HFFc6 (cell line): Measurements from ENCODE around the gene KCTD13. TPM values are rescaled to one million over a fixed set of nuclear protein-coding genes. Genes with fewer than 3 reads are reported as not detected.

Experiments
- DNase-seq: peaks from one replicate; pipeline ENCODE4 v3.0.0-alpha.2; 2018
- H3K27ac Mint-ChIP-seq: 2 replicates; pipeline ENCODE4 v1.8.0; 2020; ENCODE audit warnings: mild to moderate bottlenecking, mixed read lengths
- H3K27me3 Mint-ChIP-seq: 2 replicates; pipeline ENCODE4 v1.8.0; 2021; ENCODE audit warnings: mild to moderate bottlenecking, moderate library complexity, mixed read lengths; ENCODE audit not compliant: insufficient read depth
- H3K36me3 Mint-ChIP-seq: 2 replicates; pipeline ENCODE4 v1.8.0; 2021; ENCODE audit warnings: low read depth, mixed read lengths
- H3K4me1 Mint-ChIP-seq: 2 replicates; pipeline ENCODE4 v1.8.0; 2020; ENCODE audit warnings: low read depth, mixed read lengths
- H3K4me3 Mint-ChIP-seq: 2 replicates; pipeline ENCODE4 v1.8.0; 2020; ENCODE audit warnings: mild to moderate bottlenecking, moderate library complexity, mixed read lengths
- H3K9me3 Mint-ChIP-seq: 2 replicates; pipeline ENCODE4 v1.8.0; 2020; ENCODE audit warnings: mild to moderate bottlenecking, mixed read lengths
- total RNA-seq, 6 experiments: library from RNA; stranded (reverse); fragmentation: NEBNext Ultra II Directional; extraction: Animal tissue kit (Norgen Biotek cat#: 25700); gene quantifications; 2 replicates in 1 of 6; 3 replicates in 5 of 6; pipeline ENCODE4 v1.2.3, GENCODE V29; 2021
- TF ChIP-seq, protein P1 (sequence below): fragments of 200-600 bp; sonication (generic); IDR thresholded peaks from 2 replicates; pipeline ENCODE4 v1.5.0; 2021; ENCODE audit warnings: antibody characterized with exemption, mild to moderate bottlenecking

Gene KCTD13
- total RNA-seq, 6 experiments from 2014 or later: 13.9 to 17.0 (median 16.1) TPM

DNA sequence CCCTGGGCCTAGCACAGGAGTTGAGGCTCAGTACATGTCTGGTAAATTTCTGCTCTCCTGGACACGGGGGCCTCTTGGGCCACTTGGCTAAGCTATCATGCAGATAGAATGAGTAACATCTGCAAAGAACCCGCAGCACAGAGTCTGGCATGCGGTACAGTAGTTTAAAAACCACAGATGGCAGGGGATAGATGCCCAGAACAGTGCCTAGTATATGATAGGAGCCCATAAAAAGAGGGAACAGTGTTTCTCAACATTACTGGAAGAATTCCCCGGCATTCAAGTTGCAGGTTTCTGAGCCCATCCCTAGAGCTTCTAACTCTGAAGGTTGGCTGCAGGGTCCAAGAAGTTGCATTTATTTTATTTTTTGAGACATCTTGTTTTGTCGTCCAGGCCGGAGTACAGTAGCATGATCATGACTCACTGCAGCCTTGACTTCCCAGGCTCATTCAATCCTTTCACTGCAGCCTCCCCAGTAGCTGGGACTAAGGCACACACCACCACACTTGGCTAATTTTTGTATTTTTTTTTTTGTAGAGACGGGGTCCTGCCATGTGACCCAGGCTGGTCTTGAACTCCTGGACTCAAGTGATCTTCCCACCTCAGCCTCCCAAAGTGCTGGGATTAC is 68.8 kb downstream of the KCTD13 start:
- peak overlapping the region; percentile 13 for H3K4me3 Mint-ChIP-seq
- H3K36me3 Mint-ChIP-seq: peaks cover 17% of the 10 kb centered on the region
- peak; percentile 78 for DNase-seq
- H3K4me1 Mint-ChIP-seq: peaks cover 36% of the 10 kb centered on the region
- H3K27ac Mint-ChIP-seq: peak overlapping the region; percentile 80
- peaks cover 5% of the 10 kb centered on the region for H3K27me3 Mint-ChIP-seq
- TF ChIP-seq, protein P1, sequence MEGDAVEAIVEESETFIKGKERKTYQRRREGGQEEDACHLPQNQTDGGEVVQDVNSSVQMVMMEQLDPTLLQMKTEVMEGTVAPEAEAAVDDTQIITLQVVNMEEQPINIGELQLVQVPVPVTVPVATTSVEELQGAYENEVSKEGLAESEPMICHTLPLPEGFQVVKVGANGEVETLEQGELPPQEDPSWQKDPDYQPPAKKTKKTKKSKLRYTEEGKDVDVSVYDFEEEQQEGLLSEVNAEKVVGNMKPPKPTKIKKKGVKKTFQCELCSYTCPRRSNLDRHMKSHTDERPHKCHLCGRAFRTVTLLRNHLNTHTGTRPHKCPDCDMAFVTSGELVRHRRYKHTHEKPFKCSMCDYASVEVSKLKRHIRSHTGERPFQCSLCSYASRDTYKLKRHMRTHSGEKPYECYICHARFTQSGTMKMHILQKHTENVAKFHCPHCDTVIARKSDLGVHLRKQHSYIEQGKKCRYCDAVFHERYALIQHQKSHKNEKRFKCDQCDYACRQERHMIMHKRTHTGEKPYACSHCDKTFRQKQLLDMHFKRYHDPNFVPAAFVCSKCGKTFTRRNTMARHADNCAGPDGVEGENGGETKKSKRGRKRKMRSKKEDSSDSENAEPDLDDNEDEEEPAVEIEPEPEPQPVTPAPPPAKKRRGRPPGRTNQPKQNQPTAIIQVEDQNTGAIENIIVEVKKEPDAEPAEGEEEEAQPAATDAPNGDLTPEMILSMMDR: no peak
- no peaks in the 10 kb centered on the region for H3K9me3 Mint-ChIP-seq

Other genes starting within 250 kb of the KCTD13 start
- 10 to 100 TPM in 3 of 6 experiments, 1 to 10 TPM in 3; 3.0 to 12.4 (median 10.3) TPM for gene QPRT, start 247.0 kb downstream of the KCTD13 start, total RNA-seq
- not detected for gene C16orf54, start 180.2 kb downstream of the KCTD13 start, total RNA-seq
- gene ZG16, start 148.0 kb downstream of the KCTD13 start, total RNA-seq: not detected
- 10 to 100 TPM; 26.4 to 50.3 (median 48.9) TPM for gene KIF22, start 135.5 kb downstream of the KCTD13 start, total RNA-seq
- gene MAZ, start 119.7 kb downstream of the KCTD13 start, total RNA-seq: 100 to 1,000 TPM; 148 to 178 (median 165) TPM
- 1 to 10 TPM; 2.9 to 4.3 (median 3.6) TPM for gene PRRT2, start 114.0 kb downstream of the KCTD13 start, total RNA-seq
- 10 to 100 TPM; 12.9 to 19.2 (median 17.7) TPM for gene PAGR1, start 110.1 kb downstream of the KCTD13 start, total RNA-seq
- gene MVP, start 105.8 kb downstream of the KCTD13 start, total RNA-seq: 100 to 1,000 TPM; 234 to 296 (median 268) TPM
- 100 to 1,000 TPM in 3 of 6 experiments, 10 to 100 TPM in 3; 82.6 to 115 (median 94.7) TPM for gene CDIPT, start 63.0 kb downstream of the KCTD13 start, total RNA-seq
- gene SEZ6L2, start 26.7 kb downstream of the KCTD13 start, total RNA-seq: 1 to 10 TPM; 1.5 to 4.5 (median 3.9) TPM
- gene ASPHD1, start 25.7 kb downstream of the KCTD13 start, total RNA-seq: 10 to 100 TPM in 4 of 6 experiments, 1 to 10 TPM in 2; 5.1 to 15.9 (median 14.1) TPM
- 100 to 1,000 TPM; 105 to 122 (median 110) TPM for gene TMEM219, start 35.9 kb upstream of the KCTD13 start, total RNA-seq
- 10 to 100 TPM; 50.4 to 56.9 (median 53.0) TPM for gene TAOK2, start 47.6 kb upstream of the KCTD13 start, total RNA-seq
- gene HIRIP3, start 69.4 kb upstream of the KCTD13 start, total RNA-seq: 10 to 100 TPM in 5 of 6 experiments, 1 to 10 TPM in 1; 9.8 to 14.4 (median 13.4) TPM
- gene INO80E, start 70.0 kb upstream of the KCTD13 start, total RNA-seq: 10 to 100 TPM; 61.0 to 77.4 (median 73.8) TPM
- gene DOC2A, start 84.8 kb upstream of the KCTD13 start, total RNA-seq: under 1 TPM in 2 of 6 experiments, not detected in 4; 0.19 to 0.30 TPM
- not detected for gene C16orf92, start 97.0 kb upstream of the KCTD13 start, total RNA-seq
- under 1 TPM in 4 of 6 experiments, not detected in 2; 0.28 to 0.39 (median 0.33) TPM for gene TLCD3B, start 105.0 kb upstream of the KCTD13 start, total RNA-seq
- gene ALDOA, start 139.5 kb upstream of the KCTD13 start, total RNA-seq: 1,000 to 10,000 TPM; 1,621 to 1,937 (median 1,752) TPM
- 100 to 1,000 TPM; 111 to 135 (median 123) TPM for gene PPP4C, start 149.8 kb upstream of the KCTD13 start, total RNA-seq
- under 1 TPM; 0.16 to 0.33 (median 0.26) TPM for gene TBX6, start 165.7 kb upstream of the KCTD13 start, total RNA-seq
- 10 to 100 TPM; 17.2 to 28.4 (median 19.1) TPM for gene YPEL3, start 170.0 kb upstream of the KCTD13 start, total RNA-seq
- gene GDPD3, start 187.3 kb upstream of the KCTD13 start, total RNA-seq: 1 to 10 TPM; 1.5 to 3.0 (median 2.3) TPM
- 10 to 100 TPM; 58.5 to 89.3 (median 80.4) TPM for gene MAPK3, start 197.0 kb upstream of the KCTD13 start, total RNA-seq